Smooth muscle cell (in vitro differentiated cells): ENCODE results near the gene CSK. TPM values are rescaled to one million over a fixed set of nuclear protein-coding genes. Genes with fewer than 3 reads are reported as not detected.

ENCODE experiments used
- DNase-seq: peaks from one replicate; lab custom pipeline; 2025; ENCODE audit not compliant: unreplicated experiment; lab: John Stamatoyannopoulos, UW
- H2AFZ ChIP-seq: fragments of 200-600 bp; sonication (generic); 2 replicates; pipeline ENCODE4 v1.6.0; 2016; ENCODE audit warnings: antibody characterized with exemption, low read depth, mild to moderate bottlenecking
- H3F3A ChIP-seq: fragments of 200-600 bp; sonication (generic); 2 replicates; pipeline ENCODE4 v1.6.0; 2017; ENCODE audit warnings: antibody characterized with exemption, low read depth
- H3K27ac ChIP-seq: fragments of 200-600 bp; sonication (generic); 2 replicates; pipeline ENCODE4 v1.5.1; 2016; ENCODE audit warnings: low read depth, mild to moderate bottlenecking
- H3K27me3 ChIP-seq: fragments of 200-600 bp; sonication (generic); 2 replicates; pipeline ENCODE4 v1.6.1; 2016; ENCODE audit warnings: low read depth, mild to moderate bottlenecking
- H3K36me3 ChIP-seq: fragments of 200-600 bp; sonication (generic); 2 replicates; pipeline ENCODE4 v1.5.1; 2016; ENCODE audit warnings: low read depth
- H3K4me1 ChIP-seq: fragments of 200-600 bp; sonication (generic); 2 replicates; pipeline ENCODE4 v1.5.1; 2016; ENCODE audit warnings: low read depth
- H3K4me2 ChIP-seq: fragments of 200-600 bp; sonication (generic); 2 replicates; pipeline ENCODE4 v1.6.0; 2016; ENCODE audit warnings: mild to moderate bottlenecking
- H3K4me3 ChIP-seq: fragments of 200-600 bp; sonication (generic); 2 replicates; pipeline ENCODE4 v1.5.1; 2016; ENCODE audit warnings: mild to moderate bottlenecking
- H3K79me2 ChIP-seq: fragments of 200-600 bp; sonication (generic); 2 replicates; pipeline ENCODE4 v1.6.0; 2016; ENCODE audit warnings: low read depth, mild to moderate bottlenecking
- H3K9ac ChIP-seq: fragments of 200-600 bp; sonication (generic); 2 replicates; pipeline ENCODE4 v1.6.0; 2016; ENCODE audit warnings: low read depth
- H3K9me3 ChIP-seq: fragments of 200-600 bp; sonication (generic); replicated peaks from 2 replicates; pipeline ENCODE4 v1.5.1; 2016; ENCODE audit warnings: low read depth
- H4K20me1 ChIP-seq: fragments of 200-600 bp; sonication (generic); 2 replicates; pipeline ENCODE4 v1.6.0; 2016; ENCODE audit warnings: low read depth
- WGBS: methylation state at CpG from one replicate; pipeline ENCODE4 v1.1.7; 2016; ENCODE audit warnings: low lambda C conversion rate; 5-methylcytosine and 5-hydroxymethylcytosine counted together
- polyA plus RNA-seq: library from polyadenylated mRNA; unstranded; fragments of >200 nt; fragmentation: Nextera tagmentation; extraction: Ambion mirVana; gene quantifications from 2 replicates; pipeline ENCODE4 v1.2.1, GENCODE V29; 2016
- total RNA-seq: library from RNA; depleted of rRNA; stranded (reverse); fragments of >200 nt; gene quantifications from 2 replicates; pipeline ENCODE4 v1.2.3, GENCODE V29; 2014
- TF ChIP-seq, protein P1 (sequence below): fragments of 200-600 bp; sonication (generic); IDR thresholded peaks from 2 replicates; pipeline ENCODE4 v1.5.1; 2017; ENCODE audit warnings: borderline replicate concordance, mild to moderate bottlenecking, antibody characterized with exemption; ENCODE audit not compliant: insufficient read depth, poor library complexity, severe bottlenecking

Gene CSK
- total and polyA plus RNA-seq, 2 experiments from 2014 or later, result 16.5 to 19.6 TPM

DNA sequence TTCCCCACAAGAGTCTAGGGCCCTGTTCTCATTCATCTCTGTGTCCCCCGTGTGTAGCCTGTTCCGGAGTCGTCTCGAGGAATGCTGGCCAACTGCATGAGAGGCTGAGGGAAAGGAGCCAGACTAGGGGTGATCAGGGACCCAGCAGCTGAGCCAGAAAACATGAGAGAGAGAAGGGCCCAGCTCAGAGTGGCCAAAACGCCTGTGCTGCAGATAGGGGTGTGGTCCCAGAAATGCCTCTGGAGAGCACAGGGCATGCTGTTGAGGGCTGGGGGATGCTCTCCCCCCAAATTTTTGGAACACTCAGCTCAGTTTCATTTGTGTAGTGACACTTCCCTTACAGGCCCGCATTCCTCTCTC, 19.1 kb upstream of the CSK start:
- H3K4me2 ChIP-seq, result no peak overlapping the region
- no peak overlapping the region for H3K27ac ChIP-seq
- no peaks in the 10 kb centered on the region for H3K4me1 ChIP-seq
- H3K4me3 ChIP-seq, result no peak overlapping the region
- TF ChIP-seq, protein P1, sequence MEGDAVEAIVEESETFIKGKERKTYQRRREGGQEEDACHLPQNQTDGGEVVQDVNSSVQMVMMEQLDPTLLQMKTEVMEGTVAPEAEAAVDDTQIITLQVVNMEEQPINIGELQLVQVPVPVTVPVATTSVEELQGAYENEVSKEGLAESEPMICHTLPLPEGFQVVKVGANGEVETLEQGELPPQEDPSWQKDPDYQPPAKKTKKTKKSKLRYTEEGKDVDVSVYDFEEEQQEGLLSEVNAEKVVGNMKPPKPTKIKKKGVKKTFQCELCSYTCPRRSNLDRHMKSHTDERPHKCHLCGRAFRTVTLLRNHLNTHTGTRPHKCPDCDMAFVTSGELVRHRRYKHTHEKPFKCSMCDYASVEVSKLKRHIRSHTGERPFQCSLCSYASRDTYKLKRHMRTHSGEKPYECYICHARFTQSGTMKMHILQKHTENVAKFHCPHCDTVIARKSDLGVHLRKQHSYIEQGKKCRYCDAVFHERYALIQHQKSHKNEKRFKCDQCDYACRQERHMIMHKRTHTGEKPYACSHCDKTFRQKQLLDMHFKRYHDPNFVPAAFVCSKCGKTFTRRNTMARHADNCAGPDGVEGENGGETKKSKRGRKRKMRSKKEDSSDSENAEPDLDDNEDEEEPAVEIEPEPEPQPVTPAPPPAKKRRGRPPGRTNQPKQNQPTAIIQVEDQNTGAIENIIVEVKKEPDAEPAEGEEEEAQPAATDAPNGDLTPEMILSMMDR, result no peak
- H3K27me3 ChIP-seq, result no peaks in the 10 kb centered on the region
- DNase-seq, result no peak
- H3K36me3 ChIP-seq, result no peaks in the 10 kb centered on the region
- no peaks in the 10 kb centered on the region for H3F3A ChIP-seq
- no peak overlapping the region for H3K9ac ChIP-seq
- WGBS, result 78% methylated on average over 6 of the region's 6 CpGs
- H4K20me1 ChIP-seq, result no peaks in the 10 kb centered on the region
- H2AFZ ChIP-seq, result no peak overlapping the region
- no peaks in the 10 kb centered on the region for H3K79me2 ChIP-seq
- no peaks in the 10 kb centered on the region for H3K9me3 ChIP-seq

DNA sequence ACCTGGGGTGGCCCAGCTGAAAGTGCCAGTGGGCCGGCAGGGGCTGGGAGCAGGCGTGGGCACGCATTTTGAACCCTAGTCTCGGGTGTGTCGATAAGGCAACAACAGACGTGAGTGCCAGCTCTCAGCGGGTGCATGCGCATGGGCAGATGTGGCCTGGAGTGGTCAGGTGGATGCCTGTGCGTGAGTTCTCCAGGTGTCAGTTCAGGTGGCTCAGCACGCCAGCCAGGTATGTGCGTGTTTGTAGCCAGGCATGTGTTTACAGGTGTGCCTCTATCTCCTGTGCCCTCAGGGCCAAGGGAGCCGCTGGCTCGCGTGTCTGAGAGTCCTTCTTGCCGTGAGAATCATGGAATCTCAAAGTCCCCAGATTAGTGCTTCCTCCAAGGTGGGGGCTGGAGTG, 18.5 kb upstream of the CSK start:
- H3K9ac ChIP-seq, result no peak overlapping the region
- H3K27ac ChIP-seq, result no peak overlapping the region
- no peaks in the 10 kb centered on the region for H3K9me3 ChIP-seq
- no peaks in the 10 kb centered on the region for H3K36me3 ChIP-seq
- no peaks in the 10 kb centered on the region for H3F3A ChIP-seq
- H3K4me1 ChIP-seq, result no peaks in the 10 kb centered on the region
- H3K79me2 ChIP-seq, result no peaks in the 10 kb centered on the region
- H3K4me2 ChIP-seq, result no peak overlapping the region
- WGBS, result 81% methylated on average over 15 of the region's 15 CpGs
- DNase-seq, result no peak
- H3K27me3 ChIP-seq, result no peaks in the 10 kb centered on the region
- no peaks in the 10 kb centered on the region for H4K20me1 ChIP-seq
- TF ChIP-seq, protein P1, result no peak
- H2AFZ ChIP-seq, result no peak overlapping the region
- H3K4me3 ChIP-seq, result no peak overlapping the region

DNA sequence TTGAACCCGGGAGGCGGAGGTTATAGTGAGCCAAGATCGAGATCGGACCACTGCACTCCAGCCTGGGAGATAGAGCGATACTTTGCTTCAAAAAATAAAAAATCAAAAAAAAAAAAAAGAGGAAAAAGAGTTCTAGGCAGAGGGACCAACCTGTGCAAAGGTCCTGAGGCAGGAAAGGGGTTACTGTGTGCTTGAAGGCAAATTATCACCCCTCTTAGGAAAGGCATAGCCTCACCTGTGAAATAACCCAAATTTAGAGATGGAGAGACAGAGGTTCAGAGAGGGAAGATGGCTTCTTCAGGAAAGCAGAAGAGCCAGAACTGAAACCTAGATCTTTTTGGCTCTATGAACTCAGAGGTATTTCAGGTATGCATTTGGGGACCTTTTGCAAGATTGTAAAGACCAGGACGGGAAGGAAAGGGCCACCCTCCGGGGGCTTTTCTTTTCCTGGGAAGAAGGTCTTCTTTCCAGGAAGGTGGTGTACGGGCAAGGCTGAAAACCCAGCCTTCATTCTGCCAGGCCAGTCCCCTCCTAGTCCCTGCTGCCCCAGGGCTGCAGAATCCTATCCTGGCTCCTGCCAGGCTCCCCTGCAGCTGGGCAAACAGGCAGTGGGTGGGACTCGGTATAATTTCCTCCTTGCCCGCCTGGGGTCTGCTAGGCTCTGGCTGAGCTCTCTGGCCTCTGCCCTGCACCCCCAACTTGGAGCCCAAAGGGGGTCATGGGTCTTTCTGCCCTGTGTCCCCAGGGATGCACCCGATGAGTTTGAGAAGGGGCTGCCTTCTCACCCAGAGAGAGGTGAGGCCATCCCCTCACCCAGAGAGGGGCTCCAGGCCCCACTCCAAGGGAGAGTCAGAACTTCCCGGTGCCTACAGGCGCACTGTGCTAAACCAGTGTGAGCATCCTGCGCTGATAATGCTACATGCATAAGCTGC, 14.4 kb upstream of the CSK start:
- Histone ChIP-seq H3F3A (no peaks in the 10 kb centered on the region), H2AFZ (no peak overlapping the region), H3K9ac (no peak overlapping the region), H3K4me1 (peaks cover 3% of the 10 kb centered on the region), H3K27me3 (no peaks in the 10 kb centered on the region), H4K20me1 (no peaks in the 10 kb centered on the region), H3K4me2 (no peak overlapping the region), H3K4me3 (no peak overlapping the region), H3K9me3 (no peaks in the 10 kb centered on the region), H3K79me2 (no peaks in the 10 kb centered on the region), H3K27ac (no peak overlapping the region), H3K36me3 (no peaks in the 10 kb centered on the region)
- TF ChIP-seq, protein P1, result no peak
- DNase-seq, result no peak
- WGBS, result 90% methylated on average over 14 of the region's 14 CpGs
